Coronary artery (tissue), 2 donors: ENCODE results near the gene GAPDHS.

Experiments used
- DNase-seq: peaks from one replicate; pipeline ENCODE4 v3.0.0-alpha.2; 2017; ENCODE audit warnings: low spot score
- H3K27ac ChIP-seq, 2 donors: fragments of 200-600 bp; sonication (generic); one replicate each; pipeline ENCODE4 v1.5.1; 2016 to 2019
- H3K4me3 ChIP-seq: fragments of 200-600 bp; sonication (generic); 2 replicates; pipeline ENCODE4 v1.5.1; 2016; ENCODE audit warnings: mild to moderate bottlenecking, moderate library complexity
- TF ChIP-seq, protein P1 (sequence below): fragments of 200-600 bp; sonication (generic); IDR thresholded peaks from one replicate; pipeline ENCODE4 v1.5.1; 2019; ENCODE audit warnings: antibody characterized with exemption

GAPDHS gene

DNA sequence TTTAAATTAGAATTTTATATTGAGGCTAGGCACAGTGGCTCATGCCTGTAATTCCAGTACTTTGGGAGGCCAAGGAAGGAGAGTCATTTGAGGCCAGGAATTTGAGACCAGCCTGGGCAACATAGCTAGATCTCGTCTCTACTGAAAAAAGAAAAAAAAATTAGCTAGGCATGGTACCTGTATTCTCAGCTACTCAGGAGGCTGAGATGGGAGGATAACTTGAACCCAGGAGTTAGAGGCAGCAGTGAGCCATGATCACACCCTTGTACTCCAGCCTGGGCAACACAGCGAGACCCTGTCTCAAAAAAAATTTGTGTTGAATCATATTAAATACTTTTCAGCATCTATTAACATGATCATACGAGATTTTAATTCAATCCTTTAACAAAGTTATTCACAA, 57.6 kb downstream of the GAPDHS start:
- DNase-seq: no peak
- Histone ChIP-seq H3K4me3 (no peak overlapping the region), H3K27ac (no peak overlapping the region)
- TF ChIP-seq, protein P1, sequence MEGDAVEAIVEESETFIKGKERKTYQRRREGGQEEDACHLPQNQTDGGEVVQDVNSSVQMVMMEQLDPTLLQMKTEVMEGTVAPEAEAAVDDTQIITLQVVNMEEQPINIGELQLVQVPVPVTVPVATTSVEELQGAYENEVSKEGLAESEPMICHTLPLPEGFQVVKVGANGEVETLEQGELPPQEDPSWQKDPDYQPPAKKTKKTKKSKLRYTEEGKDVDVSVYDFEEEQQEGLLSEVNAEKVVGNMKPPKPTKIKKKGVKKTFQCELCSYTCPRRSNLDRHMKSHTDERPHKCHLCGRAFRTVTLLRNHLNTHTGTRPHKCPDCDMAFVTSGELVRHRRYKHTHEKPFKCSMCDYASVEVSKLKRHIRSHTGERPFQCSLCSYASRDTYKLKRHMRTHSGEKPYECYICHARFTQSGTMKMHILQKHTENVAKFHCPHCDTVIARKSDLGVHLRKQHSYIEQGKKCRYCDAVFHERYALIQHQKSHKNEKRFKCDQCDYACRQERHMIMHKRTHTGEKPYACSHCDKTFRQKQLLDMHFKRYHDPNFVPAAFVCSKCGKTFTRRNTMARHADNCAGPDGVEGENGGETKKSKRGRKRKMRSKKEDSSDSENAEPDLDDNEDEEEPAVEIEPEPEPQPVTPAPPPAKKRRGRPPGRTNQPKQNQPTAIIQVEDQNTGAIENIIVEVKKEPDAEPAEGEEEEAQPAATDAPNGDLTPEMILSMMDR: no peak

DNA sequence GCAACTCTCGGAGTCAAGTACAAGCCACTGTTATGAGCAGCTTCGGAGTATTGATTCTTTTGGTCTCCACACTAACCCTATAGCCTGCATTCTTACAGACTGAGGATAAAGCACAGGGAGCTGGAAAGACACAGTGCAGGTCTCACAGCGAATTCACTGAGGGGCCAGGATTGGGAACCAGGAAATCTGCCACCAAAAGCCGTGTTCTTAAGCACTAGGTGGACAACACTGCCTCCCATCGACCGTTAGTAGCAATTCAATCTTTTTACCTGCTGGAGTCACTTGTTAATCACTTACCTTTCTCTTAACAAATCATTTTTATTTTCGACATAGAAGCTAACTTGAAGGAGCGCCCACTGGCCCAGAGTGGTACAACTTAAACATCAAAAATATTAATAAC, 59.0 kb downstream of the GAPDHS start:
- no peak for DNase-seq
- Histone ChIP-seq H3K4me3 (no peak overlapping the region), H3K27ac (no peak overlapping the region)
- TF ChIP-seq, protein P1: no peak
